Activated T-helper 17 cell treated with anti-CD3 and anti-CD28 coated beads, Interleukin-2, amount 50 U/mL, for 72 hours (primary cell): ENCODE results near the gene TMEM242. TPM values are rescaled to one million over a fixed set of nuclear protein-coding genes. Genes with fewer than 3 reads are reported as not detected.

ENCODE experiments used
- ATAC-seq: fragments of 150-1000 bp; cut with Tn5 transposase; replicated peaks from 2 replicates; pipeline ENCODE4 v1.10.0; 2021; ENCODE audit warnings: mild to moderate bottlenecking, moderate library complexity
- H3K27ac Mint-ChIP-seq: one replicate; pipeline ENCODE4 v1.8.0; 2022; ENCODE audit warnings: mixed read lengths
- H3K27me3 Mint-ChIP-seq: one replicate; pipeline ENCODE4 v1.8.0; 2022; ENCODE audit warnings: mixed read lengths
- H3K36me3 Mint-ChIP-seq: one replicate; pipeline ENCODE4 v1.8.0; 2022; ENCODE audit warnings: low read depth, mild to moderate bottlenecking, mixed read lengths
- H3K4me1 Mint-ChIP-seq: one replicate; pipeline ENCODE4 v1.8.0; 2022; ENCODE audit warnings: mixed read lengths
- H3K4me3 Mint-ChIP-seq: one replicate; pipeline ENCODE4 v1.8.0; 2022; ENCODE audit warnings: mild to moderate bottlenecking, mixed read lengths
- H3K9me3 Mint-ChIP-seq: one replicate; pipeline ENCODE4 v1.8.0; 2022; ENCODE audit warnings: mixed read lengths
- total RNA-seq, 2 donors: library from RNA; stranded (reverse); gene quantifications; one replicate each; pipeline ENCODE4 v1.2.3, GENCODE V29; 2022

TMEM242 gene
- total RNA-seq, 2 donors from 2014 or later = 5.1 to 6.2 TPM

DNA sequence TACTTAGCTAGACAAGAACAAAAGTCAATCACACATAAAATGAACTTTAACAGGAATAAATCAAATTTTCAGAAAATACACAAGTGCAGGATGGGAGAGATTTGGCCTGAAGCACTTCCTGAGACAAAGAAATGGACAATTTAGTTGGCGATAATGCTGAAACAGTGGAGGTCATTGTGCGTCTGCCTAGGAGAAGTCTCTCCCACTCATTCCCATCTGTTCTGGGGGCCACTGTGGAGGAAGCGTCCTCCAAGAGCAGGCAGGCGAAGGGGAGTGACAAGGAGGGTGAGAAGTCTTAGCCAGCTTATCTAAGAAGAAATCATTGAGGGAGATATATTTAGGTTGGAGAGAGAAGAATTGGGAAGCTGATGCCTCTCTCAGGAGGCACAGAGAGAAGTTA lies 10.2 kb upstream of the TMEM242 start:
- H3K27me3 Mint-ChIP-seq = peaks cover 43% of the 10 kb centered on the region

GRCh38 chr6:157332813-157333212 lies 9.5 kb upstream of the TMEM242 start:
- peaks cover 5% of the 10 kb centered on the region for H3K4me1 Mint-ChIP-seq

More for the DNA sequence above, 10.2 kb upstream of the TMEM242 start:
- no peak overlapping the region for H3K27ac Mint-ChIP-seq
- no peaks in the 10 kb centered on the region for H3K9me3 Mint-ChIP-seq
- no peaks in the 10 kb centered on the region for H3K4me1 Mint-ChIP-seq
- no peak overlapping the region for H3K4me3 Mint-ChIP-seq
- H3K36me3 Mint-ChIP-seq = no peaks in the 10 kb centered on the region
- ATAC-seq = no peak

GRCh38 chr6:157330831-157331230 lies 7.5 kb upstream of the TMEM242 start:
- Mint-ChIP-seq H3K4me3 (no peak overlapping the region), H3K27me3 (peaks cover 42% of the 10 kb centered on the region), H3K4me1 (peaks cover 11% of the 10 kb centered on the region), H3K27ac (no peak overlapping the region), H3K9me3 (no peaks in the 10 kb centered on the region), H3K36me3 (no peaks in the 10 kb centered on the region)
- no peak for ATAC-seq

More at GRCh38 chr6:157332813-157333212, 9.5 kb upstream of the TMEM242 start:
- Mint-ChIP-seq H3K27ac (no peak overlapping the region), H3K27me3 (peaks cover 43% of the 10 kb centered on the region), H3K9me3 (no peaks in the 10 kb centered on the region), H3K4me3 (no peak overlapping the region), H3K36me3 (no peaks in the 10 kb centered on the region)
- ATAC-seq = no peak

DNA sequence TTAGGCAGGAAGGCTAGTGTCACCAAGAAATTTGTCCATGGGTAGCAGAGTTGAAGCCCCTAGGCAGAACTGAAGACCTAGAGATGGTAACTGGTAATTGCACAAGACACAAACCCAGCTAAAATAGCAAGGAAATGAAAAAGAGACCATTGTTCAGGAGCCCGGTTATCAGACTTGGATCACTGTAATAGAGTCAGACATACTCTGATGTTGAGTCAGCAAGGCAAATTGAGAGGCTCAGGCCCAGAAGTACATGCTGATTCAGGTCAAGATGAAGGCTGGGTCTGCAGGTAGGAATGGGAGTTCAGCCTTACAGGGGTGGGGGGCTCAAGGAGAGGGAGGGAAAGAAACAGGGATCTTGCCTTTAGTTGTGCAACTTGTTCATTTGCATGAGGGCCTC lies 6.5 kb upstream of the TMEM242 start:
- H3K9me3 Mint-ChIP-seq = no peaks in the 10 kb centered on the region
- peaks cover 11% of the 10 kb centered on the region for H3K4me1 Mint-ChIP-seq
- H3K27me3 Mint-ChIP-seq = peaks cover 46% of the 10 kb centered on the region

DNA sequence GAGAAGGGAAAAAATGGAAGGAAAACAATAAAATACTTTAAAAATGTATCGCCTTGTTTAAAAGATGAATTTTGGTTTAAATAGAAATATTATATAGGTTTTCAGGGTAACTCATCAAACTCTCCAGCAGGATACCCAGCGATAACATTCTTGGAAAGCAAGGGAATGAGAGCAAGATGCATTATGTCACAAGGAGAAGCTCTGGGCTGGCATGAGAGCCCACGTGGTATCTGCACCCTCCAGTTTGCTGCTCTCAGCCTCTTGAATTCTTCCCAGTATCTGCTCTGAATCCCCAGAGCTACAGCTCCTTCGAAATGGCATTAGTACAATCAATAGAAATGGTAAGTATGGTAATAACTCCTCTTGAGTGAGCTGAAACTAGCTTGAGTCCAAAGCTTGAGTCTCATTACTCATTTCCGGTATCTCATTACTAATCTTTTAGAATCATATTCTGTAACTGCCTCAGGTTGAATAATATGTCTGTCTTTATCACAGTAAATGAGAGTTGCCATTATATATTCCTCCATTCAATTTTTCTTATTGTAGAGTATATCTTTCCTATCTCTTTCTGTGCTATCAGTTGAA lies 4.9 kb upstream of the TMEM242 start:
- H3K4me1 Mint-ChIP-seq = peaks cover 17% of the 10 kb centered on the region
- peaks cover 38% of the 10 kb centered on the region for H3K27me3 Mint-ChIP-seq
- no peaks in the 10 kb centered on the region for H3K9me3 Mint-ChIP-seq
- H3K27ac Mint-ChIP-seq = no peak overlapping the region
- peak; percentile 49 for ATAC-seq
- no peaks in the 10 kb centered on the region for H3K36me3 Mint-ChIP-seq
- no peak overlapping the region for H3K4me3 Mint-ChIP-seq

More for the DNA sequence above, 6.5 kb upstream of the TMEM242 start:
- Mint-ChIP-seq H3K36me3 (no peaks in the 10 kb centered on the region), H3K4me3 (no peak overlapping the region), H3K27ac (no peak overlapping the region)
- no peak for ATAC-seq

GRCh38 chr6:157326979-157327378 lies 3.7 kb upstream of the TMEM242 start:
- no peak overlapping the region for H3K4me3 Mint-ChIP-seq
- no peak overlapping the region for H3K27ac Mint-ChIP-seq
- H3K4me1 Mint-ChIP-seq = peaks cover 17% of the 10 kb centered on the region
- no peaks in the 10 kb centered on the region for H3K9me3 Mint-ChIP-seq
- ATAC-seq = no peak
- H3K27me3 Mint-ChIP-seq = peaks cover 31% of the 10 kb centered on the region
- no peaks in the 10 kb centered on the region for H3K36me3 Mint-ChIP-seq

GRCh38 chr6:157325069-157325805 lies 1.9 kb upstream of the TMEM242 start:
- peak overlapping the region; percentile 9 for H3K4me3 Mint-ChIP-seq
- H3K4me1 Mint-ChIP-seq = peaks cover 17% of the 10 kb centered on the region
- H3K27me3 Mint-ChIP-seq = peaks cover 25% of the 10 kb centered on the region
- H3K36me3 Mint-ChIP-seq = peaks cover 6% of the 10 kb centered on the region
- no peaks in the 10 kb centered on the region for H3K9me3 Mint-ChIP-seq
- ATAC-seq = no peak
- no peak overlapping the region for H3K27ac Mint-ChIP-seq

GRCh38 chr6:157323966-157324300 lies 614 bp upstream of the TMEM242 start:
- H3K27ac Mint-ChIP-seq = peak overlapping the region; percentile 90
- H3K4me1 Mint-ChIP-seq = peaks cover 17% of the 10 kb centered on the region
- no peaks in the 10 kb centered on the region for H3K9me3 Mint-ChIP-seq
- H3K36me3 Mint-ChIP-seq = peaks cover 9% of the 10 kb centered on the region
- peak; percentile 39 for ATAC-seq
- peak overlapping the region; percentile 90 for H3K4me3 Mint-ChIP-seq
- H3K27me3 Mint-ChIP-seq = peaks cover 16% of the 10 kb centered on the region

DNA sequence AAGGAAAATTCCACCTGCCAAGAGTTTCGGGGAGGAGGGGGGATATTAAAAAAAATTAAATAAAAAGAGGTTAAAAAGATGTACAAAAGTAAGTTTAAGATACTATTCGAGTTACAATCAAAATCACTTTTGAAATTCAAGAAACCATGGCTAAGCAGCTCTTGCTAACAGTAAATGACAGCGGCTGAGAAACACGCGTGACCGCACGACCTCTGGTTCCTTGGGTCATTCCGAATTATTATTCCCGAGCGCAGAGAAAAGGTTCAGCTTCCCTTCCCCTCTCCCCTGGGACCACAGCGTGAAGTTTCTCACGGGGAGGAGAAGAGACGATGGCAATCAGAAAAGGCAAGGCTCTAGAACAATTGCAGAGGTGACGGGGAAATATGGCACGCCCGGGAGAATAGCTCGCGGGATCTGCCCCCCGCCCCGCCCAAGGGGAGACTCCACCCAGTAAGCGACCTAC lies 496 bp downstream of the TMEM242 start:
- Mint-ChIP-seq H3K9me3 (no peaks in the 10 kb centered on the region), H3K4me3 (peak overlapping the region; percentile 90), H3K27ac (peak overlapping the region; percentile 90), H3K27me3 (peaks cover 16% of the 10 kb centered on the region), H3K36me3 (peaks cover 17% of the 10 kb centered on the region), H3K4me1 (peaks cover 12% of the 10 kb centered on the region)
- ATAC-seq = no peak

GRCh38 chr6:157316871-157317814 lies 6.2 kb downstream of the TMEM242 start:
- no peaks in the 10 kb centered on the region for H3K9me3 Mint-ChIP-seq
- no peak overlapping the region for H3K4me3 Mint-ChIP-seq
- peak; percentile 78 for ATAC-seq
- H3K27ac Mint-ChIP-seq = peak overlapping the region; percentile 5
- H3K27me3 Mint-ChIP-seq = no peaks in the 10 kb centered on the region
- H3K4me1 Mint-ChIP-seq = peaks cover 5% of the 10 kb centered on the region
- H3K36me3 Mint-ChIP-seq = peaks cover 35% of the 10 kb centered on the region

DNA sequence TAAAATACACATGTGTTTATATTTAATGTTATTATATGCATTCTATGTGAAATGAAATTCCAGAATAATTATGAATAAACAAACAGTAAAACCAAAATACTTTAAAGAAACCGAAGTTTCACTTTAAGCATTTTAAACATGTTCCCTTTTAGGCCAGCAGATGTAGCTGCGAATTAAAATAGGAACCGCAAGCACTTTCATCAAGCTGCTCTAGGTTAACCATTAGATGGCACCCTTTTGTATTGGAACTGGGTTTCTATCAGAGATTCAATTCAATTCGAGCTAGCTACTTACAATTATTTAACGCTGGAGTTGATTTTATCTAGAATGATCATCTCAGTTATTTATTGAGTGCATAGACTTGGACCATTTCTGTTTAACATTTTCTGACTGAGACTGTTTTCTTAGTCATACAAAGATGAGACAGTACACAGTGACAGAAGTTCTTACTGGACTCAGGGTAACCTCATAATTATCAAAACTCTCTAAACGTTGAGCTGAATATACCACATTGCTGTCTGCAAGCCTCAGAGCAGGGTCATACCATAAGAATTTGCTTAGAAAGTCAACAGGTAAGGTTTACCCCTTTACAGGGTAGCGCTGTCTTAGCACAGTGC lies 8.5 kb downstream of the TMEM242 start:
- Mint-ChIP-seq H3K36me3 (peaks cover 30% of the 10 kb centered on the region), H3K27ac (no peak overlapping the region), H3K9me3 (no peaks in the 10 kb centered on the region), H3K4me3 (no peak overlapping the region), H3K27me3 (no peaks in the 10 kb centered on the region), H3K4me1 (peaks cover 5% of the 10 kb centered on the region)
- ATAC-seq = peak; percentile 80

DNA sequence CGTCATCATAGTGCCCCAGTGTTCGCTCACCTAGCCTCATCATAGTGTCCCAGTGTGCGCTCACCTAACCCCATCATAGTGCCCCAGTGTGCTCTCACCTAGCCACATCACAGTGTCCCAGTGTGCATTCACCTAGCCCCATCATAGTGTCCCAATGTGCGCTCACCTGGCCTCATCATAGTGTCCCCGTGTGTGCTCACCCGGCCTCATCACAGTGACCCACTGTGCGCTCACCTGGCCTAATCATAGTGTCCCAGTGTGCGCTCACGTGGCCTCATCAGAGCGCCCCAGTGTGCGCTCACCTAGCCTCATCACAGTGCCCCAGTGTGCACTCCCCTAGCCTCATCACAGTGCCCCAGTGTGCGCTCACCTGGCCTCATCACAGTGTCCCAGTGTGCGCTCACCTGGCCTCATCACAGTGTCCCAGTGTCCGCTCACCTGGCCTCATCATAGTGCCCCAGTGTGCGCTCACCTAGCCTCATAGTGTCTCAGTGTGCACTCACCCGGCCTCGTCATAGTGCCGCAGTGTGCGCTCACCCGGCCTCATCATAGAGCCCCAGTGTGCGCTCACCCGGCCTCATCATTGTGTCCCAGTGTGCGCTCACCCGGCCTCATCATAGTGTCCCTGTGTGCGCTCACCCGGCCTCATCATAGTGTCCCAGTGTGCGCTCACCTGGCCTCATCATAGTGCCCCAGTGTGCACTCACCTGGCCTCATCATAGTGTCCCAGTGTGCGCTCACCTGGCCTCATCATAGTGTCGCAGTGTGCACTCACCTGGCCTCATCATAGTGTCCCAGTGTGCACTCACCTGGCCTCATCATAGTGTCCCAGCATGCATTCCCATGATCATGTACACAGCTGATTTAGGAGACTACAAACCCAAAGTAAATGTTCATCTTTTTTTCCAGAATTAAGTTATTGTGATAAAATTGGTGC lies 9.5 kb downstream of the TMEM242 start:
- Mint-ChIP-seq H3K27ac (no peak overlapping the region), H3K27me3 (no peaks in the 10 kb centered on the region), H3K4me3 (no peak overlapping the region), H3K9me3 (no peaks in the 10 kb centered on the region), H3K4me1 (peaks cover 5% of the 10 kb centered on the region), H3K36me3 (peaks cover 25% of the 10 kb centered on the region)
- no peak for ATAC-seq

GRCh38 chr6:157312757-157313156 lies 10.6 kb downstream of the TMEM242 start:
- no peak overlapping the region for H3K4me3 Mint-ChIP-seq
- peaks cover 18% of the 10 kb centered on the region for H3K36me3 Mint-ChIP-seq
- H3K9me3 Mint-ChIP-seq = no peaks in the 10 kb centered on the region
- H3K27ac Mint-ChIP-seq = no peak overlapping the region
- H3K4me1 Mint-ChIP-seq = peaks cover 5% of the 10 kb centered on the region
- no peaks in the 10 kb centered on the region for H3K27me3 Mint-ChIP-seq
- no peak for ATAC-seq
